Stimulated activated naive CD8-positive, alpha-beta T cell treated with anti-CD3 and anti-CD28 coated beads, Interleukin-15, Interleukin-2, amounts not matched to agents 100 ng/mL and 50 ng/mL, for 24 hours (primary cell): Measurements from ENCODE around the gene PSMD1.

ENCODE experiments used
- H3K27ac Mint-ChIP-seq: one replicate; pipeline ENCODE4 v1.8.0; 2021; ENCODE audit warnings: mild to moderate bottlenecking, mixed read lengths
- H3K27me3 Mint-ChIP-seq: one replicate; pipeline ENCODE4 v1.8.0; 2021; ENCODE audit warnings: mixed read lengths
- H3K36me3 Mint-ChIP-seq: one replicate; pipeline ENCODE4 v1.8.0; 2021; ENCODE audit warnings: low read depth, mixed read lengths
- H3K4me1 Mint-ChIP-seq: one replicate; pipeline ENCODE4 v1.8.0; 2021; ENCODE audit warnings: low read depth, mixed read lengths
- H3K4me3 Mint-ChIP-seq: one replicate; pipeline ENCODE4 v1.8.0; 2021; ENCODE audit warnings: mild to moderate bottlenecking, mixed read lengths
- H3K9me3 Mint-ChIP-seq: one replicate; pipeline ENCODE4 v1.8.0; 2021; ENCODE audit warnings: mixed read lengths

PSMD1 gene

GRCh38 chr2:231197706-231198290 is 141.1 kb downstream of the PSMD1 start:
- Mint-ChIP-seq H3K27me3 (peaks cover 4% of the 10 kb centered on the region), H3K27ac (peak overlapping the region; percentile 91), H3K9me3 (no peaks in the 10 kb centered on the region)

GRCh38 chr2:231198291-231199173 is 141.9 kb downstream of the PSMD1 start, which contains the start of gene ARMC9:
ARMC9 (plus strand) TSS chr2:231198631; CDS start chr2:231206239, 7,608 bp downstream.
- Mint-ChIP-seq H3K27me3 (peaks cover 4% of the 10 kb centered on the region), H3K27ac (peak within 1 kb of the TSS; percentile 91), H3K9me3 (no peaks in the 10 kb centered on the region), H3K4me1 (peaks cover 24% of the 10 kb centered on the region), H3K4me3 (peak within 1 kb of the TSS; percentile 94), H3K36me3 (no peaks in the 10 kb centered on the region)

More at GRCh38 chr2:231197706-231198290, 141.1 kb downstream of the PSMD1 start:
- Mint-ChIP-seq H3K36me3 (no peaks in the 10 kb centered on the region), H3K4me1 (peaks cover 24% of the 10 kb centered on the region), H3K4me3 (peak overlapping the region; percentile 94)

- Mint-ChIP-seq H3K27ac (peak overlapping the region; percentile 70), H3K9me3 (no peaks in the 10 kb centered on the region), H3K4me1 (peaks cover 24% of the 10 kb centered on the region), H3K4me3 (peak overlapping the region; percentile 94), H3K36me3 (no peaks in the 10 kb centered on the region), H3K27me3 (peaks cover 4% of the 10 kb centered on the region)
These were observed 142.6 kb downstream of the PSMD1 start for GRCh38 chr2:231199219-231199618.

- Mint-ChIP-seq H3K4me1 (peaks cover 24% of the 10 kb centered on the region), H3K27ac (no peak overlapping the region), H3K4me3 (no peak overlapping the region), H3K9me3 (no peaks in the 10 kb centered on the region), H3K36me3 (no peaks in the 10 kb centered on the region), H3K27me3 (peaks cover 4% of the 10 kb centered on the region)
These were observed 144.3 kb downstream of the PSMD1 start for GRCh38 chr2:231200805-231201474.

- H3K4me3 Mint-ChIP-seq = no peak overlapping the region
These were observed 144.8 kb downstream of the PSMD1 start for GRCh38 chr2:231201475-231201814.

GRCh38 chr2:231203087-231203486 is 146.4 kb downstream of the PSMD1 start:
- Mint-ChIP-seq H3K4me1 (peaks cover 13% of the 10 kb centered on the region), H3K27me3 (peaks cover 4% of the 10 kb centered on the region), H3K27ac (no peak overlapping the region), H3K36me3 (no peaks in the 10 kb centered on the region), H3K9me3 (no peaks in the 10 kb centered on the region), H3K4me3 (no peak overlapping the region)

More at GRCh38 chr2:231201475-231201814, 144.8 kb downstream of the PSMD1 start:
- H3K27me3 Mint-ChIP-seq = peaks cover 4% of the 10 kb centered on the region
- H3K9me3 Mint-ChIP-seq = no peaks in the 10 kb centered on the region
- H3K36me3 Mint-ChIP-seq = no peaks in the 10 kb centered on the region
- H3K4me1 Mint-ChIP-seq = peaks cover 24% of the 10 kb centered on the region
- H3K27ac Mint-ChIP-seq = no peak overlapping the region

- Mint-ChIP-seq H3K27ac (no peak overlapping the region), H3K36me3 (no peaks in the 10 kb centered on the region), H3K9me3 (no peaks in the 10 kb centered on the region), H3K27me3 (peaks cover 4% of the 10 kb centered on the region), H3K4me1 (peaks cover 11% of the 10 kb centered on the region), H3K4me3 (no peak overlapping the region)
These were observed 147.5 kb downstream of the PSMD1 start for GRCh38 chr2:231204146-231204545.

GRCh38 chr2:231204581-231204980 is 147.9 kb downstream of the PSMD1 start:
- Mint-ChIP-seq H3K36me3 (no peaks in the 10 kb centered on the region), H3K4me3 (no peak overlapping the region), H3K27me3 (peaks cover 4% of the 10 kb centered on the region), H3K9me3 (no peaks in the 10 kb centered on the region), H3K27ac (no peak overlapping the region), H3K4me1 (peaks cover 11% of the 10 kb centered on the region)

- Mint-ChIP-seq H3K27ac (no peak overlapping the region), H3K27me3 (no peaks in the 10 kb centered on the region), H3K36me3 (no peaks in the 10 kb centered on the region), H3K4me3 (no peak overlapping the region), H3K9me3 (no peaks in the 10 kb centered on the region), H3K4me1 (no peaks in the 10 kb centered on the region)
These were observed 151.1 kb downstream of the PSMD1 start for GRCh38 chr2:231207734-231208133.

- Mint-ChIP-seq H3K27ac (no peak overlapping the region), H3K36me3 (no peaks in the 10 kb centered on the region), H3K27me3 (no peaks in the 10 kb centered on the region), H3K4me3 (no peak overlapping the region), H3K4me1 (no peaks in the 10 kb centered on the region), H3K9me3 (no peaks in the 10 kb centered on the region)
These were observed 154.1 kb downstream of the PSMD1 start for GRCh38 chr2:231210782-231211181.

- no peaks in the 10 kb centered on the region for H3K4me1 Mint-ChIP-seq
- H3K27me3 Mint-ChIP-seq = no peaks in the 10 kb centered on the region
- no peak overlapping the region for H3K27ac Mint-ChIP-seq
- H3K4me3 Mint-ChIP-seq = no peak overlapping the region
- H3K9me3 Mint-ChIP-seq = no peaks in the 10 kb centered on the region
- no peaks in the 10 kb centered on the region for H3K36me3 Mint-ChIP-seq
These were observed 154.8 kb downstream of the PSMD1 start for GRCh38 chr2:231211486-231211885.

- H3K27me3 Mint-ChIP-seq = no peaks in the 10 kb centered on the region
- no peaks in the 10 kb centered on the region for H3K36me3 Mint-ChIP-seq
These were observed 155.7 kb downstream of the PSMD1 start for GRCh38 chr2:231212329-231212845.

GRCh38 chr2:231213931-231214642 is 157.4 kb downstream of the PSMD1 start:
- Mint-ChIP-seq H3K27me3 (no peaks in the 10 kb centered on the region), H3K27ac (no peak overlapping the region), H3K4me3 (no peak overlapping the region), H3K9me3 (no peaks in the 10 kb centered on the region), H3K36me3 (no peaks in the 10 kb centered on the region), H3K4me1 (no peaks in the 10 kb centered on the region)

More at GRCh38 chr2:231212329-231212845, 155.7 kb downstream of the PSMD1 start:
- no peaks in the 10 kb centered on the region for H3K9me3 Mint-ChIP-seq
- no peaks in the 10 kb centered on the region for H3K4me1 Mint-ChIP-seq
- no peak overlapping the region for H3K4me3 Mint-ChIP-seq
- no peak overlapping the region for H3K27ac Mint-ChIP-seq

- Mint-ChIP-seq H3K36me3 (no peaks in the 10 kb centered on the region), H3K9me3 (no peaks in the 10 kb centered on the region), H3K4me1 (no peaks in the 10 kb centered on the region), H3K27me3 (no peaks in the 10 kb centered on the region), H3K27ac (no peak overlapping the region), H3K4me3 (no peak overlapping the region)
These were observed 161.7 kb downstream of the PSMD1 start for GRCh38 chr2:231218366-231218765.
